HFF-Myc (cell line): ENCODE measurements around the gene SLC12A6.

Source experiments
- DNase-seq: peaks from one replicate; pipeline ENCODE4 v3.0.0-alpha.2; 2011; ENCODE audit warnings: low read depth; ENCODE audit errors: extremely low read depth
- H3K4me3 ChIP-seq: replicated peaks from 2 replicates; pipeline ENCODE4 v1.5.1; 2011; ENCODE audit warnings: low read depth, mild to moderate bottlenecking, control low read depth, low read length
- CTCF ChIP-seq: IDR thresholded peaks from 2 replicates; pipeline ENCODE4 v1.5.1; 2012; ENCODE audit warnings: mild to moderate bottlenecking, low read depth, low read length, control low read depth; ENCODE audit errors: missing control alignments

Gene SLC12A6

GRCh38 chr15:34243226-34243625, 94.4 kb downstream of the SLC12A6 start:
- no peak for DNase-seq
- H3K4me3 ChIP-seq = no peak overlapping the region
- no peak for TF ChIP-seq CTCF

GRCh38 chr15:34242331-34242710, 95.3 kb downstream of the SLC12A6 start:
- no peak for TF ChIP-seq CTCF
- no peak for DNase-seq
- no peak overlapping the region for H3K4me3 ChIP-seq

- no peak overlapping the region for H3K4me3 ChIP-seq
- DNase-seq = no peak
- peak; percentile 57 for TF ChIP-seq CTCF
Measured at GRCh38 chr15:34241376-34242330, 95.9 kb downstream of the SLC12A6 start.

GRCh38 chr15:34240537-34240936, 97.0 kb downstream of the SLC12A6 start:
- H3K4me3 ChIP-seq = no peak overlapping the region
- TF ChIP-seq CTCF = no peak
- no peak for DNase-seq

GRCh38 chr15:34239151-34239808, 98.3 kb downstream of the SLC12A6 start:
- no peak for TF ChIP-seq CTCF
- DNase-seq = peak; percentile 58
- no peak overlapping the region; the same call in 1 of the 2 replicates for H3K4me3 ChIP-seq

GRCh38 chr15:34233614-34234013, 104.0 kb downstream of the SLC12A6 start:
- H3K4me3 ChIP-seq = no peak overlapping the region
- no peak for TF ChIP-seq CTCF
- no peak for DNase-seq
